HG03103 (cell line): ENCODE data around the gene DLG2.
"Not testable (repeated sequence)": the region's sequence is repeated elsewhere in the genome, so short reads cannot be mapped to it uniquely, and the experiment has no call there.

Experiments
- ATAC-seq: cut with Tn5 transposase; IDR thresholded peaks from one replicate; pipeline ENCODE4 v1.9.1; 2021; ENCODE audit warnings: low read depth; ENCODE audit not compliant: unreplicated experiment

The DLG2 gene

GRCh38 chr11:84817998-84818397 lies 809.1 kb downstream of the DLG2 start:
- no peak for ATAC-seq

- ATAC-seq = no peak
Observed at GRCh38 chr11:84812471-84812969, 814.6 kb downstream of the DLG2 start.

GRCh38 chr11:84806354-84806753 lies 820.8 kb downstream of the DLG2 start:
- no peak for ATAC-seq

GRCh38 chr11:84804041-84804440 lies 823.1 kb downstream of the DLG2 start:
- no peak for ATAC-seq

- no peak for ATAC-seq
Observed at GRCh38 chr11:84800755-84801346, 826.3 kb downstream of the DLG2 start.

GRCh38 chr11:84799112-84799511 lies 828.0 kb downstream of the DLG2 start:
- no peak for ATAC-seq

GRCh38 chr11:84795698-84796097 lies 831.4 kb downstream of the DLG2 start:
- ATAC-seq = no peak

- ATAC-seq = no peak
Observed at GRCh38 chr11:84794663-84795443, 832.3 kb downstream of the DLG2 start.

- ATAC-seq = no peak
Observed at GRCh38 chr11:84793318-84793717, 833.8 kb downstream of the DLG2 start.

GRCh38 chr11:84790849-84791427 lies 836.2 kb downstream of the DLG2 start:
- no peak for ATAC-seq

GRCh38 chr11:84788220-84788619 lies 838.9 kb downstream of the DLG2 start:
- ATAC-seq = no peak

GRCh38 chr11:84784158-84784557 lies 843.0 kb downstream of the DLG2 start:
- not testable (repeated sequence) for ATAC-seq

- ATAC-seq = no peak
Observed at GRCh38 chr11:84780689-84781293, 846.4 kb downstream of the DLG2 start.

- ATAC-seq = no peak
Observed at GRCh38 chr11:84775503-84775902, 851.6 kb downstream of the DLG2 start.

- no peak for ATAC-seq
Observed at GRCh38 chr11:84763931-84764330, 863.2 kb downstream of the DLG2 start.

GRCh38 chr11:84757711-84758110 lies 869.4 kb downstream of the DLG2 start:
- no peak for ATAC-seq

GRCh38 chr11:84751371-84751770 lies 875.8 kb downstream of the DLG2 start:
- ATAC-seq = no peak

- no peak for ATAC-seq
Observed at GRCh38 chr11:84747871-84748270, 879.3 kb downstream of the DLG2 start.

GRCh38 chr11:84740050-84740449 lies 887.1 kb downstream of the DLG2 start:
- ATAC-seq = no peak

GRCh38 chr11:84724256-84724655 lies 902.9 kb downstream of the DLG2 start:
- ATAC-seq = no peak

GRCh38 chr11:84722583-84723108 lies 904.5 kb downstream of the DLG2 start:
- ATAC-seq = no peak
